ENCODE data around the gene ZNF516. TPM values are rescaled to one million over a fixed set of nuclear protein-coding genes. Genes with fewer than 3 reads are reported as not detected.

ZNF516 gene
- total and polyA plus RNA-seq, 2 of the 13 experiments (the other 11 are each of a cell fraction or from before 2014, with no cell fraction given), result 16.6 to 18.7 TPM

- peaks cover 0 to 18% of the 10 kb centered on the region in 2 experiments; a peak in 3 of 5 replicates for H3K27me3 ChIP-seq (ENCODE audit: control insufficient read depth in 1 of 2, insufficient read depth in 2 of 2, low read length in 2 of 2)
- POLR2A ChIA-PET, result no interaction called here
- FAIRE-seq, result peak; percentile 37
- BruUV-seq (replicated peaks), result no TSS peak
- H3K4me1 ChIP-seq (ENCODE audit: insufficient read depth, low read length), result peaks cover 49% of the 10 kb centered on the region
- H3K9me3 ChIP-seq (ENCODE audit: low read length), result no peaks in the 10 kb centered on the region
- no peak overlapping the region for H3K27ac ChIP-seq (ENCODE audit: extremely low read length, insufficient read depth, low read length)
- intact Hi-C loops (cut with micrococcal nuclease; ENCODE audit: unreplicated experiment) (loop anchor here (1.0 to 5.0 kb wide), 3 partner anchors 178 to 1691 kb away; no protein-coding TSS in a partner anchor), in situ Hi-C loops (cut with HindIII; ENCODE audit: extremely low pct_ligation_motif_present, low pct_unique_long_range_greater_than_20kb) (loop anchor here (10.0 kb wide), 2 partner anchors 184 to 464 kb away; no protein-coding TSS in a partner anchor)
- no peaks in the 10 kb centered on the region for H4K20me1 ChIP-seq (ENCODE audit: insufficient read depth, low read length)
- no peaks in the 10 kb centered on the region for H3K79me2 ChIP-seq (ENCODE audit: insufficient read depth, low read length)
- peak overlapping the region; percentile 20 to 69 (median 41); a peak in 5 of 6 replicates for H3K4me3 ChIP-seq (replicated peaks in 1 of 3; ENCODE audit: insufficient read depth in 1 of 3, low read depth in 2 of 3, low read length in 3 of 3)
- no peaks in the 10 kb centered on the region for H3K36me3 ChIP-seq (replicated peaks in 1 of 2; ENCODE audit: control insufficient read depth in 1 of 2, insufficient read depth in 2 of 2, low read length in 2 of 2)
- peak; percentile 81 for DNase-seq (ENCODE audit: low spot score)
- H3K9ac ChIP-seq (ENCODE audit: insufficient read depth, low read depth, low read length), result no peak overlapping the region
- no peak overlapping the region for H2AFZ ChIP-seq (ENCODE audit: low read length)
- ATAC-seq, result peak; percentile 69
- CTCF ChIA-PET (ENCODE audit: low intra/inter-chr PET ratio, low total read pairs), result interaction anchor here (1.3 to 1.9 kb wide), 2 partner anchors 179 to 464 kb away, joined by 5 to 7 read pairs; no protein-coding TSS in a partner anchor
- WGBS (ENCODE audit: low lambda C conversion rate), result 12% methylated on average over 13 of the region's 27 CpGs
- H3K4me2 ChIP-seq (ENCODE audit: low read depth, low read length), result peak overlapping the region; percentile 96
- TF ChIP-seq MTF1 (CRISPR knock-in tag; IDR thresholded peaks at IDR 0.05) (no peak), ERF (CRISPR knock-in tag; IDR thresholded peaks at IDR 0.05) (no peak), ZNF772 (CRISPR knock-in tag; IDR thresholded peaks at IDR 0.05) (no peak), MTF2 (CRISPR knock-in tag; IDR thresholded peaks at IDR 0.05; ENCODE audit: borderline replicate concordance) (peak; percentile 54; the same call in 1 of the 2 replicates), NFKBIZ (CRISPR knock-in tag; IDR thresholded peaks at IDR 0.05) (no peak), ZSCAN12 (CRISPR knock-in tag; IDR thresholded peaks at IDR 0.05) (no peak), ZNF432 (CRISPR knock-in tag; IDR thresholded peaks at IDR 0.05; ENCODE audit: borderline replicate concordance) (no peak), HMGXB3 (CRISPR knock-in tag; IDR thresholded peaks at IDR 0.05; ENCODE audit: borderline replicate concordance) (no peak), ZNF816 (CRISPR knock-in tag; IDR thresholded peaks at IDR 0.05; ENCODE audit: borderline replicate concordance) (no peak), ZNF468 (CRISPR knock-in tag; IDR thresholded peaks at IDR 0.05) (no peak), CBX2 (IDR thresholded peaks at IDR 0.05; ENCODE audit: low read depth, low read length) (no peak), CBX2 (CRISPR knock-in tag; IDR thresholded peaks at IDR 0.05; ENCODE audit: low read depth) (no peak), ZNF674 (CRISPR knock-in tag; IDR thresholded peaks at IDR 0.05; ENCODE audit: low read depth) (no peak), ZIK1 (CRISPR knock-in tag; IDR thresholded peaks at IDR 0.05; ENCODE audit: borderline replicate concordance, low read depth) (no peak), CBX1 (IDR thresholded peaks at IDR 0.05; ENCODE audit: low read depth) (no peak), ZBTB10 (CRISPR knock-in tag; IDR thresholded peaks at IDR 0.05; ENCODE audit: borderline replicate concordance) (no peak), ZNF496 (CRISPR knock-in tag; IDR thresholded peaks at IDR 0.05; ENCODE audit: insufficient replicate concordance) (no peak), RBM22 (optimal IDR thresholded peaks at IDR 0.05; ENCODE audit: low read length) (no peak)
Observed at GRCh38 chr18:76348267-76349066, 146.6 kb downstream of the ZNF516 start.
